Muscle of leg (tissue), 11 donors: ENCODE results near the gene IGLL5. TPM values are rescaled to one million over a fixed set of nuclear protein-coding genes. Genes with fewer than 3 reads are reported as not detected.
"Not testable (repeated sequence)": the region's sequence is repeated elsewhere in the genome, so short reads cannot be mapped to it uniquely, and the experiment has no call there.

Source experiments
- DNase-seq: peaks from one replicate; pipeline ENCODE4 v3.0.0; 2013
- H3K27ac ChIP-seq: one replicate; pipeline ENCODE4 v1.5.1; 2013; ENCODE audit warnings: mild to moderate bottlenecking, low read length, control low read depth
- H3K27me3 ChIP-seq: one replicate; pipeline ENCODE4 v1.6.1; 2013; ENCODE audit warnings: low read length; ENCODE audit not compliant: control insufficient read depth, insufficient read depth
- H3K36me3 ChIP-seq: one replicate; pipeline ENCODE4 v1.6.1; 2013; ENCODE audit warnings: low read length; ENCODE audit not compliant: control insufficient read depth, insufficient read depth
- H3K4me1 ChIP-seq: one replicate; pipeline ENCODE4 v1.6.1; 2013; ENCODE audit warnings: low read length; ENCODE audit not compliant: control insufficient read depth, insufficient read depth
- H3K4me3 ChIP-seq: one replicate; pipeline ENCODE4 v1.5.1; 2013; ENCODE audit warnings: low read length, control low read depth
- H3K9me3 ChIP-seq: replicated peaks from 2 replicates; pipeline ENCODE4 v1.6.1; 2013; ENCODE audit warnings: low read depth, low read length; ENCODE audit not compliant: control insufficient read depth
- WGBS: methylation state at CpG from one replicate; pipeline ENCODE4 v1.1.5; 2013; ENCODE audit warnings: missing lambda C conversion rate; ENCODE audit not compliant: insufficient coverage; 5-methylcytosine and 5-hydroxymethylcytosine counted together
- polyA plus RNA-seq, 8 donors: library from polyadenylated mRNA; unstranded; fragments of 120-200 nt; gene quantifications; one replicate each; pipeline versions ENCODE4 v1.2.1 to v1.2.3, GENCODE V29; 2013; ENCODE audit warnings: inconsistent platforms in 1 of 8, low replicate concordance in 1 of 8; ENCODE audit not compliant: insufficient read length in 8 of 8, insufficient read depth in 1 of 8
- total RNA-seq: library from RNA; stranded (reverse); fragments of 120-200 nt; gene quantifications from one replicate; pipeline ENCODE4 v1.2.4, GENCODE V29; 2013

Gene IGLL5
- total and polyA plus RNA-seq, 9 donors, result 0.13 to 0.57 (median 0.30) TPM; not detected in 4

DNA sequence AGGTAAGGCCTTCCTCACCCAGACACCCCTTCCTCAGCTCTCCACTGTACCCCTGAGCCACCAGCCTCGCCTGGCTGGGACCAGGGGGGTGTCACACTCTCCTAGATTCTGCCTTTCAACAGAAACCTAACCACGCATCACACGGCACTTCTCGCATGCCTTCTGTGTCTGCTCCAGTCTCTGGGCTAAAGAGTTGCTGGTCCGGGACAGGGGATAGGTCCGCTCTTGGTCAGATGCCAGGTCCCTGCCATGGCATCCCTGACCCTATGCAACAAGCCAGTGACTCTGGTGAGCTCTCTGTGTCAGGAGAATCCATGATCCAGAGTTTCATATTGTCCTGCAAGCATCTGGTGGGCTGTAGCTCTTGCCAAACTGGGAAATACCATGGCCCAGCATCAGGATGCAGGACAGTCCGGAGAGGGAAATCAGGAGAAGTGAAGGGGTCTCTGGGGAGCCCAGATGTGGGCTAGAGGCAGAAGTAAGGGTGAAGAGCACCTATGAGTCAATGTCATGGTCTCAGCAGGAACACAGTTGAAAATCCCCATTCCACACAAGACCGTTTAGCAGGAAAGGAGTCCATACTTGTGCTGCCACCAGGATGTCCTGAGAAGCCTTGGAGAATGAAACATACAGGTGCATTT lies 14.1 kb downstream of the IGLL5 start:
- peaks cover 4% of the 10 kb centered on the region for H3K27me3 ChIP-seq
- 87% methylated on average over 6 of the region's 8 CpGs for WGBS
- peaks cover 54% of the 10 kb centered on the region for H3K4me1 ChIP-seq
- no peak overlapping the region for H3K27ac ChIP-seq
- no peak for DNase-seq
- H3K4me3 ChIP-seq, result no peak overlapping the region
- no peaks in the 10 kb centered on the region for H3K9me3 ChIP-seq
- H3K36me3 ChIP-seq, result no peaks in the 10 kb centered on the region

- peaks cover 47% of the 10 kb centered on the region for H3K4me1 ChIP-seq
- H3K27me3 ChIP-seq, result peaks cover 4% of the 10 kb centered on the region
- no peaks in the 10 kb centered on the region for H3K36me3 ChIP-seq
- no peaks in the 10 kb centered on the region for H3K9me3 ChIP-seq
- no peak overlapping the region for H3K27ac ChIP-seq
- DNase-seq, result no peak
- no peak overlapping the region for H3K4me3 ChIP-seq
- WGBS, result 73% methylated on average over 8 of the region's 9 CpGs
These were observed 14.8 kb downstream of the IGLL5 start for GRCh38 chr22:22902247-22903001.

DNA sequence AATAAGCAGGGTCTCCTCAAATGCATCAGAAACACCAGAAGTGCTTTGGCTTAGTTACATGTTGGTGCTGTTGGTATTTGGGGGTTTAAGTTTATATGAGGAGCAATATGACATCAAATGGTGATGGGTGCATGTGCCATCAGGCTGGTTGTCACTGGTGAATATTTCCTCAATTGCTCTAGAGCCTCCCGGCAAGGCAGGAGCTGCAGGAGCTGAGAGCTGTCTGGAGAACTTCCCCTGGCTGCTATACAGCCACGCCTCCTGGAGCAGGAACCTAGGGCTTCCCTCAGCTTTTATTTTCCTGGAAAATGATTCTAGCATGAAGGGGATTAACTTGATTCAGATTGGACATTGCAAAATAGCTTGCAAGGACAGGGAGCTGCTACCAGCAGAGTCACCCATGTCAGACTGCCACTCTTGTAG lies 15.8 kb downstream of the IGLL5 start:
- DNase-seq, result peak; percentile 54

GRCh38 chr22:22903781-22904192 lies 16.2 kb downstream of the IGLL5 start:
- not testable (repeated sequence) for H3K4me3 ChIP-seq, DNase-seq, H3K36me3 ChIP-seq, H3K9me3 ChIP-seq, H3K27me3 ChIP-seq, H3K27ac ChIP-seq
- 50% methylated on average over 1 of the region's 1 CpG for WGBS
- peaks cover 35% of the 10 kb centered on the region for H3K4me1 ChIP-seq

More for the DNA sequence above, 15.8 kb downstream of the IGLL5 start:
- WGBS, result 28% methylated on average over 2 of the region's 2 CpGs
- no peaks in the 10 kb centered on the region for H3K9me3 ChIP-seq
- H3K36me3 ChIP-seq, result no peaks in the 10 kb centered on the region
- H3K4me3 ChIP-seq, result no peak overlapping the region
- peaks cover 40% of the 10 kb centered on the region for H3K4me1 ChIP-seq
- H3K27ac ChIP-seq, result no peak overlapping the region
- H3K27me3 ChIP-seq, result peaks cover 5% of the 10 kb centered on the region

- H3K4me3 ChIP-seq, H3K27ac ChIP-seq, H3K36me3 ChIP-seq, DNase-seq, H3K27me3 ChIP-seq, H3K9me3 ChIP-seq: not testable (repeated sequence)
- 100% methylated on average over 1 of the region's 5 CpGs for WGBS
- peaks cover 34% of the 10 kb centered on the region for H3K4me1 ChIP-seq
These were observed 17.1 kb downstream of the IGLL5 start for GRCh38 chr22:22904736-22905135.

GRCh38 chr22:22906391-22906790 lies 18.8 kb downstream of the IGLL5 start:
- H3K27me3 ChIP-seq, result peaks cover 11% of the 10 kb centered on the region
- no CpG with 5 or more reads among the region's 10 CpGs for WGBS

GRCh38 chr22:22906907-22907550 lies 19.4 kb downstream of the IGLL5 start:
- Histone ChIP-seq H3K36me3 (no peaks in the 10 kb centered on the region), H3K27me3 (peaks cover 8% of the 10 kb centered on the region), H3K27ac (no peak overlapping the region), H3K9me3 (no peaks in the 10 kb centered on the region), H3K4me3 (no peak overlapping the region), H3K4me1 (peaks cover 27% of the 10 kb centered on the region)
- WGBS, result 87% methylated on average over 6 of the region's 8 CpGs
- no peak for DNase-seq

More at GRCh38 chr22:22906391-22906790, 18.8 kb downstream of the IGLL5 start:
- H3K36me3 ChIP-seq, H3K4me3 ChIP-seq, H3K27ac ChIP-seq, H3K9me3 ChIP-seq, DNase-seq: not testable (repeated sequence)
- peaks cover 33% of the 10 kb centered on the region for H3K4me1 ChIP-seq

- DNase-seq, result no peak
- WGBS, result 87% methylated on average over 8 of the region's 9 CpGs
- Histone ChIP-seq H3K9me3 (no peaks in the 10 kb centered on the region), H3K4me3 (no peak overlapping the region), H3K36me3 (no peaks in the 10 kb centered on the region), H3K4me1 (peaks cover 19% of the 10 kb centered on the region), H3K27me3 (peaks cover 10% of the 10 kb centered on the region), H3K27ac (no peak overlapping the region)
These were observed 20.2 kb downstream of the IGLL5 start for GRCh38 chr22:22907551-22908494.

DNA sequence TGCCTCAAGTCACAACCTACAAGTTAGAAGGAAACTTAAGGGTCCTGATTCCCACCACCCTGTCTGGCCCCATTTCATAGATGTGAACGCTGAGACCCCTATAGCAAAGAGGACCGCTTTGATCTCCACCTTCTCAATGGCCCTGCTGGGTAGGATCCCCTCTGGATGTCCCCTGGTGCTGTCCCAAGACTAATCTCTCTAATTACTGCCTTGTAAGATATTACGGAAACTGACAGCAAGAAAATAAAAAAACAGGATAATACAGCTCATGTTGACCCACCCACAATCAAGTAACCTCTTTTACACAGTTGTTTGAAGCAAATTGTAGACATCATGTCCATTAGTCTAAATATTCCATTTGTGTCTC lies 20.9 kb downstream of the IGLL5 start:
- Histone ChIP-seq H3K4me3 (no peak overlapping the region), H3K27me3 (peaks cover 10% of the 10 kb centered on the region), H3K9me3 (no peaks in the 10 kb centered on the region), H3K4me1 (peaks cover 13% of the 10 kb centered on the region), H3K36me3 (no peaks in the 10 kb centered on the region), H3K27ac (no peak overlapping the region)
- no peak for DNase-seq
- WGBS, result 82% methylated on average over 2 of the region's 3 CpGs
